Measurements from ENCODE around the gene ANKRD6. TPM values are rescaled to one million over a fixed set of nuclear protein-coding genes. Genes with fewer than 3 reads are reported as not detected.

The ANKRD6 gene
- polyA plus RNA-seq, 4 donors = 0.89 to 7.9 (median 1.8) TPM

GRCh38 chr6:89464295-89464694 is 31.3 kb downstream of the ANKRD6 start:
- FAIRE-seq (no peak), DNase-seq (no peak)
- no peak overlapping the region for H3K27ac ChIP-seq (ENCODE audit: low read depth in 1 of 3, low read length in 2 of 3)
- H3K27me3 ChIP-seq (ENCODE audit: control insufficient read depth in 3 of 3, insufficient read depth in 3 of 3, low read length in 3 of 3) = no peaks in the 10 kb centered on the region
- no peaks in the 10 kb centered on the region for H3K36me3 ChIP-seq (ENCODE audit: control insufficient read depth in 3 of 3, insufficient read depth in 2 of 3, low read depth in 1 of 3, low read length in 3 of 3)
- 77 to 86% (median 82%) methylated on average over 2 of the region's 2 CpGs for WGBS, 3 donors
- H3K9me3 ChIP-seq (ENCODE audit: control insufficient read depth in 2 of 2, insufficient read depth in 1 of 2, low read depth in 1 of 2, low read length in 1 of 2) = no peaks in the 10 kb centered on the region
- no peaks in the 10 kb centered on the region for H3K4me1 ChIP-seq (ENCODE audit: control insufficient read depth in 3 of 3, insufficient read depth in 2 of 3, low read depth in 1 of 3, low read length in 2 of 3)
- H3K4me3 ChIP-seq (ENCODE audit: low read depth in 1 of 3, low read length in 3 of 3) = no peak overlapping the region

DNA sequence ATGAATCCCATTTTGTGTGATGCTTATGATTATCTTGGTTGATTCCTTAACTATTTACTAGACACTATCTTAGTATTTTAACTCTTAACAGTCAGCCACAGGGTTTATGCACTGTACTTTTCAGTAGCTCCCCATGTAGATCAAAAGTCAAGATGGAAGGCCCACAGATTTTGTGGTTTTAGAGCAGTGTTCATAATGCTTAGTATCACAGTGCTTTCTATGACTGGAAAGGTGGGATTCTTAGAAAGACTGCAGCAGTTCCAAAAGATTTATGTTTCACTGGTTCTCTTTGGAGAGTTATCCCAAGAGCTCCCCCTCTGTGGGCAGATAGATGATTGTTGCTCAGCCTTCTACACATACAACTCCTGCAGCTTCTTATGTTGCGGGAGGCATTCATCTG is 34.5 kb downstream of the ANKRD6 start:
- Histone ChIP-seq H3K4me3 (ENCODE audit: low read depth in 1 of 3, low read length in 3 of 3) (no peak overlapping the region), H3K27me3 (ENCODE audit: control insufficient read depth in 3 of 3, insufficient read depth in 3 of 3, low read length in 3 of 3) (peaks cover 0 to 2% (median 0%) of the 10 kb centered on the region in 3 donors), H3K4me1 (ENCODE audit: control insufficient read depth in 3 of 3, insufficient read depth in 2 of 3, low read depth in 1 of 3, low read length in 2 of 3) (no peaks in the 10 kb centered on the region), H3K9me3 (ENCODE audit: control insufficient read depth in 2 of 2, insufficient read depth in 1 of 2, low read depth in 1 of 2, low read length in 1 of 2) (no peaks in the 10 kb centered on the region), H3K36me3 (ENCODE audit: control insufficient read depth in 3 of 3, insufficient read depth in 2 of 3, low read depth in 1 of 3, low read length in 3 of 3) (no peaks in the 10 kb centered on the region), H3K27ac (ENCODE audit: low read depth in 1 of 3, low read length in 2 of 3) (no peak overlapping the region)
- FAIRE-seq (no peak), DNase-seq (no peak)
- WGBS, 3 donors = 96 to 100% (median 98%) methylated on average over 1 of the region's 1 CpG

DNA sequence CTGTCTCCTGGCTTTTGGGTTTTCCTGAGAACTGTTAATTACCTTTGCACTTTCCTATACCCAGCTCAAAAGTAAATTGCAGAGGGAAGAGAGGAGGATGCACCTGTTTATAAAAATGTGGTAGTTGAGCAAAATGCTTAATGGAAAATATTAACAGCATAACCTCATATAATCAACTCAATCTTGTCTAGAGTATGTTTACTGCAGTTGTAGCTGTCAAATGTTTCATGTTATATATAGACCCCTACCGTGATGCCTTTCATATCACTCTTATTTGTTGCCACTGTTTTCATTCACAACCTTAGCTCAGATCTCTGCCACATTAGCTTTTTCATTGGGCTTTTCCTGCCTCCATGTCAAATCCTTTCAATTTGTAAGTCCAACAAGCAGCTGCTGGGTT is 36.0 kb downstream of the ANKRD6 start:
- H3K4me1 ChIP-seq (ENCODE audit: control insufficient read depth in 3 of 3, insufficient read depth in 2 of 3, low read depth in 1 of 3, low read length in 2 of 3) = no peaks in the 10 kb centered on the region
- H3K4me3 ChIP-seq (ENCODE audit: low read depth in 1 of 3, low read length in 3 of 3) = no peak overlapping the region
- no peaks in the 10 kb centered on the region for H3K9me3 ChIP-seq (ENCODE audit: control insufficient read depth in 2 of 2, insufficient read depth in 1 of 2, low read depth in 1 of 2, low read length in 1 of 2)
- 25 to 42% (median 28%) methylated on average over 1 of the region's 1 CpG for WGBS, 3 donors
- H3K27ac ChIP-seq (ENCODE audit: low read depth in 1 of 3, low read length in 2 of 3) = no peak overlapping the region
- H3K36me3 ChIP-seq (ENCODE audit: control insufficient read depth in 3 of 3, insufficient read depth in 2 of 3, low read depth in 1 of 3, low read length in 3 of 3) = no peaks in the 10 kb centered on the region
- H3K27me3 ChIP-seq (ENCODE audit: control insufficient read depth in 3 of 3, insufficient read depth in 3 of 3, low read length in 3 of 3) = peaks cover 0 to 2% (median 0%) of the 10 kb centered on the region in 3 donors
- FAIRE-seq (no peak), DNase-seq (no peak)

GRCh38 chr6:89471287-89471867 is 38.4 kb downstream of the ANKRD6 start:
- H3K4me3 ChIP-seq (ENCODE audit: low read depth in 1 of 3, low read length in 3 of 3) = no peak overlapping the region
- H3K9me3 ChIP-seq (ENCODE audit: control insufficient read depth in 2 of 2, insufficient read depth in 1 of 2, low read depth in 1 of 2, low read length in 1 of 2) = no peaks in the 10 kb centered on the region
- no peaks in the 10 kb centered on the region for H3K36me3 ChIP-seq (ENCODE audit: control insufficient read depth in 3 of 3, insufficient read depth in 2 of 3, low read depth in 1 of 3, low read length in 3 of 3)
- H3K4me1 ChIP-seq (ENCODE audit: control insufficient read depth in 3 of 3, insufficient read depth in 2 of 3, low read depth in 1 of 3, low read length in 2 of 3) = no peaks in the 10 kb centered on the region
- 72 to 79% (median 78%) methylated on average over 4 of the region's 4 CpGs for WGBS, 3 donors
- no peak overlapping the region for H3K27ac ChIP-seq (ENCODE audit: low read depth in 1 of 3, low read length in 2 of 3)
- no peak for DNase-seq
- peaks cover 0 to 2% (median 0%) of the 10 kb centered on the region in 3 donors for H3K27me3 ChIP-seq (ENCODE audit: control insufficient read depth in 3 of 3, insufficient read depth in 3 of 3, low read length in 3 of 3)
- no peak for FAIRE-seq

DNA sequence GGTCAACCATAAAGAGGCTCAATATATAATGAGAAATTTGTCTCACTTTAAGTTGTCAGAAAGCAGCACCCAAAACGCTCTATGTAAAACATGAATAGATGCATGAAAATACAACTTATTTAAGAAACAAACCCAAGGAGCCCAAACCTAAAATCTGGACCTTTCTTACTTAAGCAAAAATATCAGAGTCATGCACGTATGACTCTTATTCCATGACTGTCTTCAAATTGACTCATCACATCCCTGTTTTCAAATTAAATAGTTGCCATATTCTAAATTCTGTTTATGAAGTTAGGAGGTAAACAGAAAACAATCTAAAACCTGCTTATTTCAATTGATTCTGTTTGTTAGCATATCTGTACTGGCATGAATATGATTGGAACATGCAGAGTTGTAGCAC is 42.1 kb downstream of the ANKRD6 start:
- no peak overlapping the region for H3K4me3 ChIP-seq (ENCODE audit: low read depth in 1 of 3, low read length in 3 of 3)
- DNase-seq (no peak), FAIRE-seq (no peak)
- no peaks in the 10 kb centered on the region for H3K4me1 ChIP-seq (ENCODE audit: control insufficient read depth in 3 of 3, insufficient read depth in 2 of 3, low read depth in 1 of 3, low read length in 2 of 3)
- no peaks in the 10 kb centered on the region for H3K27me3 ChIP-seq (ENCODE audit: control insufficient read depth in 3 of 3, insufficient read depth in 3 of 3, low read length in 3 of 3)
- H3K27ac ChIP-seq (ENCODE audit: low read depth in 1 of 3, low read length in 2 of 3) = no peak overlapping the region
- no peaks in the 10 kb centered on the region for H3K36me3 ChIP-seq (ENCODE audit: control insufficient read depth in 3 of 3, insufficient read depth in 2 of 3, low read depth in 1 of 3, low read length in 3 of 3)
- WGBS, 3 donors = 66 to 84% (median 77%) methylated on average over 2 of the region's 2 CpGs
- no peaks in the 10 kb centered on the region for H3K9me3 ChIP-seq (ENCODE audit: control insufficient read depth in 2 of 2, insufficient read depth in 1 of 2, low read depth in 1 of 2, low read length in 1 of 2)

- peak; percentile 6 to 19 for DNase-seq
- Histone ChIP-seq H3K36me3 (ENCODE audit: control insufficient read depth in 3 of 3, insufficient read depth in 2 of 3, low read depth in 1 of 3, low read length in 3 of 3) (no peaks in the 10 kb centered on the region), H3K27me3 (ENCODE audit: control insufficient read depth in 3 of 3, insufficient read depth in 3 of 3, low read length in 3 of 3) (no peaks in the 10 kb centered on the region), H3K4me3 (ENCODE audit: low read depth in 1 of 3, low read length in 3 of 3) (no peak overlapping the region), H3K9me3 (ENCODE audit: control insufficient read depth in 2 of 2, insufficient read depth in 1 of 2, low read depth in 1 of 2, low read length in 1 of 2) (no peaks in the 10 kb centered on the region), H3K27ac (ENCODE audit: low read depth in 1 of 3, low read length in 2 of 3) (no peak overlapping the region), H3K4me1 (ENCODE audit: control insufficient read depth in 3 of 3, insufficient read depth in 2 of 3, low read depth in 1 of 3, low read length in 2 of 3) (no peaks in the 10 kb centered on the region)
- FAIRE-seq = no peak
Measured at GRCh38 chr6:89475634-89476033, 42.7 kb downstream of the ANKRD6 start.

- Histone ChIP-seq H3K4me1 (ENCODE audit: control insufficient read depth in 3 of 3, insufficient read depth in 2 of 3, low read depth in 1 of 3, low read length in 2 of 3) (no peaks in the 10 kb centered on the region), H3K4me3 (ENCODE audit: low read depth in 1 of 3, low read length in 3 of 3) (no peak overlapping the region), H3K36me3 (ENCODE audit: control insufficient read depth in 3 of 3, insufficient read depth in 2 of 3, low read depth in 1 of 3, low read length in 3 of 3) (no peaks in the 10 kb centered on the region), H3K27me3 (ENCODE audit: control insufficient read depth in 3 of 3, insufficient read depth in 3 of 3, low read length in 3 of 3) (no peaks in the 10 kb centered on the region), H3K27ac (ENCODE audit: low read depth in 1 of 3, low read length in 2 of 3) (no peak overlapping the region), H3K9me3 (ENCODE audit: control insufficient read depth in 2 of 2, insufficient read depth in 1 of 2, low read depth in 1 of 2, low read length in 1 of 2) (no peaks in the 10 kb centered on the region)
- 76 to 86% (median 80%) methylated on average over 2 of the region's 2 CpGs for WGBS, 3 donors
- FAIRE-seq (no peak), DNase-seq (no peak)
Measured at GRCh38 chr6:89479897-89480296, 46.9 kb downstream of the ANKRD6 start.

GRCh38 chr6:89481695-89482094 is 48.7 kb downstream of the ANKRD6 start:
- FAIRE-seq = no peak

GRCh38 chr6:89482126-89482525 is 49.2 kb downstream of the ANKRD6 start:
- Histone ChIP-seq H3K4me3 (ENCODE audit: low read depth in 1 of 3, low read length in 3 of 3) (no peak overlapping the region), H3K36me3 (ENCODE audit: control insufficient read depth in 3 of 3, insufficient read depth in 2 of 3, low read depth in 1 of 3, low read length in 3 of 3) (no peaks in the 10 kb centered on the region), H3K27ac (ENCODE audit: low read depth in 1 of 3, low read length in 2 of 3) (no peak overlapping the region), H3K27me3 (ENCODE audit: control insufficient read depth in 3 of 3, insufficient read depth in 3 of 3, low read length in 3 of 3) (no peaks in the 10 kb centered on the region), H3K4me1 (ENCODE audit: control insufficient read depth in 3 of 3, insufficient read depth in 2 of 3, low read depth in 1 of 3, low read length in 2 of 3) (no peaks in the 10 kb centered on the region), H3K9me3 (ENCODE audit: control insufficient read depth in 2 of 2, insufficient read depth in 1 of 2, low read depth in 1 of 2, low read length in 1 of 2) (no peaks in the 10 kb centered on the region)
- WGBS, 3 donors = 68 to 78% (median 76%) methylated on average over 1 of the region's 1 CpG
- no peak for FAIRE-seq
- no peak for DNase-seq

More at GRCh38 chr6:89481695-89482094, 48.7 kb downstream of the ANKRD6 start:
- Histone ChIP-seq H3K9me3 (ENCODE audit: control insufficient read depth in 2 of 2, insufficient read depth in 1 of 2, low read depth in 1 of 2, low read length in 1 of 2) (no peaks in the 10 kb centered on the region), H3K27ac (ENCODE audit: low read depth in 1 of 3, low read length in 2 of 3) (no peak overlapping the region), H3K4me3 (ENCODE audit: low read depth in 1 of 3, low read length in 3 of 3) (no peak overlapping the region), H3K27me3 (ENCODE audit: control insufficient read depth in 3 of 3, insufficient read depth in 3 of 3, low read length in 3 of 3) (no peaks in the 10 kb centered on the region), H3K4me1 (ENCODE audit: control insufficient read depth in 3 of 3, insufficient read depth in 2 of 3, low read depth in 1 of 3, low read length in 2 of 3) (no peaks in the 10 kb centered on the region), H3K36me3 (ENCODE audit: control insufficient read depth in 3 of 3, insufficient read depth in 2 of 3, low read depth in 1 of 3, low read length in 3 of 3) (no peaks in the 10 kb centered on the region)
- 76 to 95% (median 91%) methylated on average over 1 of the region's 1 CpG for WGBS, 3 donors
- no peak for DNase-seq
